H1 (cell line): ENCODE measurements around the gene BIN1.

Experiments used
- JUN ChIP-seq: IDR thresholded peaks from 2 replicates; pipeline ENCODE4 v1.6.1; 2011; ENCODE audit warnings: low read depth, mild to moderate bottlenecking, improper control_type of control experiment, low read length
- POLR2A ChIP-seq, 2 experiments: IDR thresholded peaks; 1 replicate in 1 of 2; 2 replicates in 1 of 2; pipeline ENCODE4 v1.6.1; 2011; ENCODE audit warnings: low read depth in 2 of 2, low read length in 2 of 2, mild to moderate bottlenecking in 2 of 2; ENCODE audit errors: control extremely low read depth in 1 of 2
- RAD21 ChIP-seq, 2 experiments: IDR thresholded peaks in 1 of 2; conservative IDR thresholded peaks in 1 of 2; 2 replicates each; pipeline ENCODE4 v1.6.1; 2011; ENCODE audit warnings: low read depth in 2 of 2, low read length in 2 of 2, improper control_type of control experiment in 1 of 2, inconsistent platforms in 1 of 2, mild to moderate bottlenecking in 1 of 2, moderate library complexity in 1 of 2
- SIN3A ChIP-seq, 2 experiments: IDR thresholded peaks in 1 of 2; conservative IDR thresholded peaks in 1 of 2; 2 replicates each; pipeline ENCODE4 v1.6.1; 2011 to 2012; ENCODE audit warnings: low read length in 2 of 2, improper control_type of control experiment in 1 of 2, low read depth in 1 of 2, mild to moderate bottlenecking in 1 of 2
- TAF1 ChIP-seq: IDR thresholded peaks from 2 replicates; pipeline ENCODE4 v1.6.1; 2011; ENCODE audit warnings: mild to moderate bottlenecking, low read depth, low read length
- TF ChIP-seq, protein P1 (sequence below), 3 experiments: IDR thresholded peaks; 1 replicate in 2 of 3; 2 replicates in 1 of 3; pipeline versions ENCODE4 v1.5.1 to v1.6.1; 2011; ENCODE audit warnings: low read length in 3 of 3, mild to moderate bottlenecking in 3 of 3, inconsistent platforms in 2 of 3, low read depth in 1 of 3, moderate library complexity in 1 of 3; ENCODE audit not compliant: insufficient read depth in 1 of 3; ENCODE audit errors: control extremely low read depth in 1 of 3

DNA sequence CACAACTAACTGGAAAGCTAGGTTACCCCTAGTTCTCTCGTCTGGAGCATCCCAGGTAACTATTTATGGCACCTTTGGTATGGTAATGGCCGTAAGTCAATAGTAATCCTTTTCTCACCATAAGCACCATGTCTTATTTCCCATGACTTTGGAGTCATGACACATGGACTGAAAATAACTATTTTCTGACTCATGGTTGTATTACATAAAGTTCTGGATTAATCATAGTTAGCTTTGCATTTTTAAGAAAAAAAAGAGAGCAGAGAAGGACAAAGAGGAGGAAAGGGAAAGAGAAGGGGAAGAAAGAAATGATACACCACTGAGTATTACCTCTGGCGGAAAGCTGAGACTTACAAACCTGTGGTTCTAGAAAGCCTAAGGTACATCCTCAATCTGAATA is 99.3 kb downstream of the BIN1 start:
- TF ChIP-seq SIN3A (conservative IDR thresholded peaks at IDR 0.05 in 1 of 2, IDR thresholded peaks at IDR 0.05 in 1 of 2; ENCODE audit: low read depth in 1 of 2, low read length in 2 of 2) (no peak), JUN (no peak), TAF1 (no peak), POLR2A (IDR thresholded peaks at IDR 0.05; ENCODE audit: control extremely low read depth in 1 of 2, low read depth in 2 of 2, low read length in 2 of 2) (no peak), RAD21 (IDR thresholded peaks at IDR 0.05 in 1 of 2, conservative IDR thresholded peaks at IDR 0.05 in 1 of 2; ENCODE audit: low read depth in 2 of 2, low read length in 2 of 2) (no peak)
- TF ChIP-seq, protein P1, sequence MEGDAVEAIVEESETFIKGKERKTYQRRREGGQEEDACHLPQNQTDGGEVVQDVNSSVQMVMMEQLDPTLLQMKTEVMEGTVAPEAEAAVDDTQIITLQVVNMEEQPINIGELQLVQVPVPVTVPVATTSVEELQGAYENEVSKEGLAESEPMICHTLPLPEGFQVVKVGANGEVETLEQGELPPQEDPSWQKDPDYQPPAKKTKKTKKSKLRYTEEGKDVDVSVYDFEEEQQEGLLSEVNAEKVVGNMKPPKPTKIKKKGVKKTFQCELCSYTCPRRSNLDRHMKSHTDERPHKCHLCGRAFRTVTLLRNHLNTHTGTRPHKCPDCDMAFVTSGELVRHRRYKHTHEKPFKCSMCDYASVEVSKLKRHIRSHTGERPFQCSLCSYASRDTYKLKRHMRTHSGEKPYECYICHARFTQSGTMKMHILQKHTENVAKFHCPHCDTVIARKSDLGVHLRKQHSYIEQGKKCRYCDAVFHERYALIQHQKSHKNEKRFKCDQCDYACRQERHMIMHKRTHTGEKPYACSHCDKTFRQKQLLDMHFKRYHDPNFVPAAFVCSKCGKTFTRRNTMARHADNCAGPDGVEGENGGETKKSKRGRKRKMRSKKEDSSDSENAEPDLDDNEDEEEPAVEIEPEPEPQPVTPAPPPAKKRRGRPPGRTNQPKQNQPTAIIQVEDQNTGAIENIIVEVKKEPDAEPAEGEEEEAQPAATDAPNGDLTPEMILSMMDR (IDR thresholded peaks at IDR 0.05; ENCODE audit: control extremely low read depth in 1 of 3, insufficient read depth in 1 of 3, low read depth in 1 of 3, low read length in 3 of 3): no peak
